Cardiac muscle cell (in vitro differentiated cells and primary cell): Measurements from ENCODE around the gene EXOC3. TPM values are rescaled to one million over a fixed set of nuclear protein-coding genes. Genes with fewer than 3 reads are reported as not detected.

Source experiments
- DNase-seq, 2 donors: peaks; one replicate each; pipeline versions ENCODE4 v3.0.0 to v3.0.0-alpha.2; 2010 to 2017; ENCODE audit warnings: low read depth in 1 of 2, low spot score in 1 of 2
- H3K27ac ChIP-seq: fragments of 200-600 bp; sonication (generic); 2 replicates; pipeline ENCODE4 v1.5.1; 2016
- H3K27me3 ChIP-seq: fragments of 200-600 bp; sonication (generic); 2 replicates; pipeline ENCODE4 v1.6.0; 2016; ENCODE audit warnings: control low read depth
- H3K36me3 ChIP-seq: fragments of 200-600 bp; sonication (generic); 2 replicates; pipeline ENCODE4 v1.5.1; 2016; ENCODE audit warnings: control low read depth
- H3K4me1 ChIP-seq: fragments of 200-600 bp; sonication (generic); 2 replicates; pipeline ENCODE4 v1.8.1; 2017; ENCODE audit warnings: low read depth, mild to moderate bottlenecking, mixed run types
- H3K4me3 ChIP-seq: fragments of 200-600 bp; sonication (generic); 2 replicates; pipeline ENCODE4 v1.5.1; 2016; ENCODE audit warnings: mild to moderate bottlenecking
- H3K9me3 ChIP-seq: fragments of 200-600 bp; sonication (generic); 2 replicates; pipeline ENCODE4 v1.5.1; 2017; ENCODE audit warnings: low read depth, mild to moderate bottlenecking, control low read depth
- CTCF ChIP-seq: IDR thresholded peaks from 2 replicates; pipeline ENCODE4 v1.5.1; 2012; ENCODE audit warnings: low read depth, mild to moderate bottlenecking, low read length
- polyA plus RNA-seq: library from polyadenylated mRNA; unstranded; fragments of >200 nt; fragmentation: Nextera tagmentation; extraction: Ambion mirVana; gene quantifications from 2 replicates; pipeline ENCODE4 v1.2.1, GENCODE V29; 2016
- total RNA-seq: library from RNA; depleted of rRNA; stranded (reverse); fragments of >200 nt; gene quantifications from 2 replicates; pipeline ENCODE4 v1.2.3, GENCODE V29; 2016

The EXOC3 gene
- total and polyA plus RNA-seq, 2 experiments from 2014 or later: 34.8 to 56.4 TPM

GRCh38 chr5:482021-482420 lies 39.0 kb downstream of the EXOC3 start:
- H3K4me3 ChIP-seq: no peak overlapping the region
- H3K36me3 ChIP-seq: no peaks in the 10 kb centered on the region
- DNase-seq: no peak
- no peaks in the 10 kb centered on the region for H3K27me3 ChIP-seq
- no peaks in the 10 kb centered on the region for H3K4me1 ChIP-seq
- H3K9me3 ChIP-seq: no peaks in the 10 kb centered on the region
- H3K27ac ChIP-seq: no peak overlapping the region
- TF ChIP-seq CTCF: no peak

- no peak for TF ChIP-seq CTCF
- Histone ChIP-seq H3K27ac (no peak overlapping the region), H3K4me3 (no peak overlapping the region), H3K27me3 (no peaks in the 10 kb centered on the region), H3K9me3 (no peaks in the 10 kb centered on the region), H3K36me3 (no peaks in the 10 kb centered on the region), H3K4me1 (no peaks in the 10 kb centered on the region)
- no peak for DNase-seq
These were observed 39.5 kb downstream of the EXOC3 start for GRCh38 chr5:482506-482905.

GRCh38 chr5:483011-483410 lies 40.0 kb downstream of the EXOC3 start:
- no peak for TF ChIP-seq CTCF
- no peak for DNase-seq
- Histone ChIP-seq H3K4me1 (no peaks in the 10 kb centered on the region), H3K9me3 (no peaks in the 10 kb centered on the region), H3K4me3 (no peak overlapping the region), H3K27me3 (no peaks in the 10 kb centered on the region), H3K27ac (no peak overlapping the region), H3K36me3 (no peaks in the 10 kb centered on the region)

GRCh38 chr5:483434-484140 lies 40.6 kb downstream of the EXOC3 start:
- TF ChIP-seq CTCF: no peak
- Histone ChIP-seq H3K36me3 (no peaks in the 10 kb centered on the region), H3K4me1 (no peaks in the 10 kb centered on the region), H3K9me3 (no peaks in the 10 kb centered on the region), H3K27ac (no peak overlapping the region), H3K27me3 (no peaks in the 10 kb centered on the region), H3K4me3 (no peak overlapping the region)
- DNase-seq: no peak

GRCh38 chr5:484556-484955 lies 41.6 kb downstream of the EXOC3 start:
- no peak for TF ChIP-seq CTCF
- Histone ChIP-seq H3K36me3 (no peaks in the 10 kb centered on the region), H3K9me3 (no peaks in the 10 kb centered on the region), H3K4me3 (no peak overlapping the region), H3K27ac (no peak overlapping the region), H3K27me3 (no peaks in the 10 kb centered on the region), H3K4me1 (no peaks in the 10 kb centered on the region)
- DNase-seq: no peak
